ENCODE data around the gene SPATA18. TPM values are rescaled to one million over a fixed set of nuclear protein-coding genes. Genes with fewer than 3 reads are reported as not detected.

The SPATA18 gene
- total and polyA plus RNA-seq, 7 donors = 1.8 to 13.0 (median 3.2) TPM

DNA sequence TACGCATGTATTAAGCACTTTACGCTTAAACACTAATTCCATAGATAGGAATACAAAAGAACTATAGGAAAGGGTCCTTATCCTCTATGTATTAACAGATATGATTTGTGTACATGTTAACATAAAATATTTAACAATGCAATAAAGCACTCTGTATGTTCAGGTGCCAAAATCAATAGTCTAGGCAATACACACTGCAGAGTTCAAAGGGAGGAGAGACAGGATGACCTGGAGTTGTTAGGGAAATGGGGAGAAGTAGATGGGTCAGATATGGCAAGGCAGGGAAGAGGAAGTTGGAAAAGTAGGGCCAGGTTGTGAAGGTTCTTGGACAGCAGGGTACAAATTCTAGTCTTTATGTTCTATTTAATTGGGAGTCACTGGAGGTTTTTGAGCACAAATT lies 15.9 kb upstream of the SPATA18 start:
- Histone ChIP-seq H3K36me3 (peaks cover 0 to 13% (median 0%) of the 10 kb centered on the region in 4 donors), H3K27me3 (no peaks in the 10 kb centered on the region), H3K4me3 (no peak overlapping the region), H3K27ac (no peak overlapping the region), H3K4me1 (peaks cover 0 to 41% (median 24%) of the 10 kb centered on the region in 4 donors), H3K9me3 (no peaks in the 10 kb centered on the region)
- TF ChIP-seq CTCF (IDR thresholded peaks at IDR 0.05) = no peak
- no peak for TF ChIP-seq POLR2A (IDR thresholded peaks at IDR 0.05)
- no peak for TF ChIP-seq EP300 (IDR thresholded peaks at IDR 0.05)
- no peak for TF ChIP-seq POLR2AphosphoS5 (IDR thresholded peaks at IDR 0.05)
- 56 to 87% methylated on average over 2 of the region's 2 CpGs for WGBS, 2 donors
- DNase-seq = no peak
- intact Hi-C loops (cut with DNase I) = no loop called here

DNA sequence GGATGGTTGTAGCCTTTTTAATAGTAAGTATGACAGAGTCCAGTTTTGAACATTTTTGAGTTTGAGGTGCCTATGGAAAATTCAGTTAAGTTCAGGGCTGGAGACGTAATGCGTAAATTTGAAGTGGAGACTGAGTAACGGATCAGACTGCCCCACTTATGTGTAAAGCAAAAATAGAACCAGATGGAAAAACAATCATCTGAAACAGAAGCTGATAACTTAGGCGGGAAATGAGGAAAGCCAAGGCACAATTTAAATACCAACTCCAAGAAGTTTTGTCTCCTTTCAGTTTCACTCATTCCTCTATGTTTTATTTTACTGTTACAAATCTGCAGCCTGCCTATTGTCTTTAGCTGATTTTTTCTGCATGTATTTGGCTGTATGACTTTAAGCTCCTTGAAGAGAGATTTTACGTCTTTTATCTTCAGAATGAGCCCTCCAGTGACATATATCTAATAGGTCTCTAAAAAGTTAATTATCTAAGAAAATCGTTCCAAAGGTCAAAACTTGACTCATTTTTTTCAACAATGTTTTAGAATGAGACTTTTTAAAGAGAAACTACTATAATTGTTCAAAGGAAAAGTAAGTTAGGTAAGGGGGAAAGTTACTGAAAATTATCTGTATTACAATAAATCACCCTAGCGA lies 14.1 kb upstream of the SPATA18 start:
- 38 to 54% methylated on average over 7 of the region's 7 CpGs for WGBS, 2 donors
- Histone ChIP-seq H3K4me1 (peaks cover 0 to 41% (median 24%) of the 10 kb centered on the region in 4 donors), H3K9me3 (no peaks in the 10 kb centered on the region), H3K27ac (peak overlapping the region in 3 of 4 donors; percentile 82 to 90 (median 84)), H3K36me3 (peaks cover 0 to 7% (median 0%) of the 10 kb centered on the region in 4 donors), H3K27me3 (no peaks in the 10 kb centered on the region), H3K4me3 (peak overlapping the region; percentile 48 to 92 (median 86))
- no peak for DNase-seq
- TF ChIP-seq EP300 (IDR thresholded peaks at IDR 0.05) = no peak
- intact Hi-C loops (cut with DNase I) = no loop called here

DNA sequence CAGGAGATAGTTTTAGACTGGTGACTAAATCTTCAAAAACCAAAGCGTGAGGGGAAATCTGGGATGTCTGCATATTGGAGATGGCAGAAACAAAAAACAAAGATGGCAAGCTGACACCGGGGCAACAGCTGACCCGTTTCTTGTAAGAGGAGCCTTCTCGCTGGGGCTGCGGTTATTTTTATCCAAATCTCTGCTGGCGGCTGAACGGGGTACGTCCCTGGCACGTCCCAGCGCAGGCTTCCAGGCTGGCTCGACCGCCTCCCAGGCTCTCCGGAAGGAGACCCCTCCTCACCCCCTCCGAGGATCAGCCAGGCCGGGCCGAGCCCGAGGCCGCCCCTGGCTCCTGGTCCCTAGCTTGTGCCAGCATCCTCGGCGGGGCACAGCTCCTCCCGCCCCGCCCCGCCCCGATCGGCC lies 13.4 kb upstream of the SPATA18 start:
- no peak for TF ChIP-seq EP300 (IDR thresholded peaks at IDR 0.05)
- TF ChIP-seq CTCF (IDR thresholded peaks at IDR 0.05) = no peak
- TF ChIP-seq POLR2A (IDR thresholded peaks at IDR 0.05) = no peak
- no peak for TF ChIP-seq POLR2AphosphoS5 (IDR thresholded peaks at IDR 0.05)
- intact Hi-C loops (cut with DNase I) = loop anchor here (2.0 kb wide), 1 partner anchor 195 kb away; the partner anchor contains the start of gene DCUN1D4
- H3K27me3 ChIP-seq = no peaks in the 10 kb centered on the region
- peak; percentile 67 for DNase-seq
- peaks cover 0 to 41% (median 24%) of the 10 kb centered on the region in 4 donors for H3K4me1 ChIP-seq
- no peaks in the 10 kb centered on the region for H3K9me3 ChIP-seq
- peaks cover 0 to under 1% (median 0%) of the 10 kb centered on the region in 4 donors for H3K36me3 ChIP-seq
- WGBS, 2 donors = 1% methylated on average over 25 of the region's 25 CpGs
- peak overlapping the region; percentile 79 to 90 (median 83) for H3K27ac ChIP-seq
- H3K4me3 ChIP-seq = peak overlapping the region; percentile 48 to 92 (median 86)

DNA sequence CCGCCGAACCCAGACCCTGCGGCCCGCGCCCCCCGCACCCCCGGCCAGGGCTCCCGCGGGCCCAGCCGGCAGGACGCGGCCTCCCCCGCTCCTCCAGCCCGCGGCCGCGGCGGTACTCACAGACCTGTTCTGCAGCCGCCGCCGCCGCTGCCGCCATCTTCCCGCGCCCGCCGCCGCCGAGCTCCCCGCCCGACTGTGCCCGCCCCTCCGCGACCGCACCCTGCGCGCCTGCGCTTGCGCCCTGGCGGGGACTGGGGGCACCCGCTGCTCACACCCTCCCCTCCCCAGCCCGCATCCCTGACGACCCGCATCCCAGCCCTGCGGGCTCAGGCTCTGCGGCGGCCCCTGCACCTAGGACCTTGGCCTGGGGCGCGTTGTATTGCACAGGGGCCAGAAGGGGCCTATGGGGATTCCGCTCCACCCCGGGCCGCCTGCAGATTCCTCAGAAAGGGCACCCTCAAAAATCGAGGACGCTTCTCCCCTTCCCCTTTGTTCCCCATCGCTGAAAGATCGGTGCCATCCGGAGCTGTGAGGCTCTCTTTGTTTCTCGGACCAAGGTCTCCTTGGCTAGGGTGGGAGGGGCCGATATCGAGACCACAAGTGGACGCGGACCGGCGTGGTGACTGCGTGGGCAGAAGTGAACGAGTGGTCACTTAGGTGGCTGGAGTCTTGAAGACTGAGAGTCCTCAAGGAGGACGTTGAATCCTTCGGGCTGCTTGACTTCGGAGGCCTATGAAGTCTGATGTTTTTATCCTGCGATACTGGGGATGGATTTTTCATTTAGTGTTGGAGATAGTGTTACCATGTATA lies 12.8 kb upstream of the SPATA18 start, which contains the start of gene SGCB:
TSS of gene SGCB (minus strand) at position 197 of the 810 bp plus-strand sequence. CDS start at position 157, 40 bp downstream.
- peak in 1 of 4 donors; percentile 21 for TF ChIP-seq POLR2AphosphoS5 (IDR thresholded peaks at IDR 0.05)
- TF ChIP-seq CTCF (IDR thresholded peaks at IDR 0.05) = peak in 1 of 4 experiments; percentile 5
- TF ChIP-seq EP300 (IDR thresholded peaks at IDR 0.05) = no peak
- no peak for TF ChIP-seq POLR2A (IDR thresholded peaks at IDR 0.05)
- peak within 1 kb of the TSS; percentile 79 to 90 (median 83) for H3K27ac ChIP-seq
- no peaks in the 10 kb centered on the region for H3K36me3 ChIP-seq
- intact Hi-C loops (cut with DNase I) = loop anchor here (2.0 kb wide), 1 partner anchor 196 kb away; the partner anchor contains the start of gene DCUN1D4
- no peaks in the 10 kb centered on the region for H3K9me3 ChIP-seq
- WGBS, 2 donors = 4 to 5% methylated on average over 70 of the region's 70 CpGs
- peak within 1 kb of the TSS; percentile 48 to 92 (median 86) for H3K4me3 ChIP-seq
- DNase-seq = peak; percentile 78
- peaks cover 0 to 35% (median 22%) of the 10 kb centered on the region in 4 donors for H3K4me1 ChIP-seq
- H3K27me3 ChIP-seq = no peaks in the 10 kb centered on the region

DNA sequence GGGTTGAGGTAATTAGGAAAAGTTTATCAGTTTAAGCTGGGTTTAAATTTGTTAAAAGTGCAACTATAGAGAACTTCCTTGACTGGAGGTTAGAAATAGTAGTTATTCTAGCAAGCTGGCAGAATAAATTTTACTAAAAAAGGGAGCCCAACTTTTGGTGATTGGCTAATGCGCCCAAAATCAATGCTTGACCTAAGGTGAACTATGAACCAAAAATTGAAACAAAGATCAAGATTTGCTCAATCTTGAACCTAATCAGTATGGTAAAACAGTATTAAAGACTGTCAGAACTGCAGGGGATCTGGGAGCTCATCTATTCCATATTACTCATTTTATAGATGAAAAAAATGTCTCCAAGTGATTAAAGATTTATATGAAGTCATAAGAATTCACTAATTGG lies 6.1 kb upstream of the SPATA18 start:
- Histone ChIP-seq H3K4me3 (no peak overlapping the region), H3K27me3 (peaks cover 0 to 4% (median 0%) of the 10 kb centered on the region in 3 donors), H3K9me3 (no peaks in the 10 kb centered on the region), H3K36me3 (no peaks in the 10 kb centered on the region), H3K27ac (no peak overlapping the region), H3K4me1 (no peaks in the 10 kb centered on the region)
- no peak for DNase-seq
- intact Hi-C loops (cut with DNase I) = no loop called here
- no peak for TF ChIP-seq EP300 (IDR thresholded peaks at IDR 0.05)
- no peak for TF ChIP-seq POLR2AphosphoS5 (IDR thresholded peaks at IDR 0.05)
- no peak for TF ChIP-seq CTCF (IDR thresholded peaks at IDR 0.05)
- WGBS, 2 donors = 95 to 98% methylated on average over 1 of the region's 1 CpG

Measured in sigmoid colon (tissue), 7 donors.